ENCODE data around the gene ATP5F1E.

The ATP5F1E gene

DNA sequence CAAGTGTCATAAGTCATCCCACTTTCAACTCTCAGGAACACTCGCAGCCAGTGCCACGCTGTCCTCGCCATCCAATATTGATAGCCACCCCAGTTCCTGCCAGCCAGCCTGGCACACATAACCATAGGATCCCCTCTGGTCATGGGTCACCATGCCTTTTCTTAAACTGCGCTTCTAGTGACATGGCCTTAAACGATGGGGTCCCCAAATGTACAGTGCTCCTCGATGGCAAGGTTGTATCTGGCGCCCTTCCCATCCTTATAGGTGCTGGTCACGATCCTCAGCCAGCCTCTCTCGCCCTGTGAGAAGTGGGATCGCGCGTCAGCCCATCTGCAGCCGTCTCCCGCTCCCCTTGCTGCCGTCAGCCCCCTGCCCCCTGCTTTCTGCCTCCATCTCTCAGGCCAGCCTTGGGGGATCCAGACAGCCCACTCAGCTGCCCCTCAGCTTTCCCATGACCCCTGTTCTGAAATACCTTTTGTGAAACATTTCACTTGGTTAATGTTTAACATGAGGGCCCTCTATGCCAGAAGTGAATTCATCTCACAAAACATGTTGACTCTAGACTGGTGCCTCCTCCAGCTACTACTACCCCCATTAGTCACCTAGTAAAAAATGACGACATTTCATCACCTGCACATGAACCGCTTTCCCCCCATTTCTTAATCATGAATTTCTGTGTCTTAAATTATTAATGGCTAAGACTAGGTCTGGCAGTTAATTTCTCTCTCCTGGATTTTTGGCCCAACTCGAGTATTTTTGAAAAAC, 36.5 kb downstream of the ATP5F1E start:
- Histone ChIP-seq H3K36me3 (ENCODE audit: control insufficient read depth in 5 of 5, insufficient read depth in 5 of 5, low read length in 5 of 5) (peaks cover 15 to 97% (median 87%) of the 10 kb centered on the region in 5 donors), H3K27ac (ENCODE audit: low read depth, low read length) (no peak overlapping the region)

DNA sequence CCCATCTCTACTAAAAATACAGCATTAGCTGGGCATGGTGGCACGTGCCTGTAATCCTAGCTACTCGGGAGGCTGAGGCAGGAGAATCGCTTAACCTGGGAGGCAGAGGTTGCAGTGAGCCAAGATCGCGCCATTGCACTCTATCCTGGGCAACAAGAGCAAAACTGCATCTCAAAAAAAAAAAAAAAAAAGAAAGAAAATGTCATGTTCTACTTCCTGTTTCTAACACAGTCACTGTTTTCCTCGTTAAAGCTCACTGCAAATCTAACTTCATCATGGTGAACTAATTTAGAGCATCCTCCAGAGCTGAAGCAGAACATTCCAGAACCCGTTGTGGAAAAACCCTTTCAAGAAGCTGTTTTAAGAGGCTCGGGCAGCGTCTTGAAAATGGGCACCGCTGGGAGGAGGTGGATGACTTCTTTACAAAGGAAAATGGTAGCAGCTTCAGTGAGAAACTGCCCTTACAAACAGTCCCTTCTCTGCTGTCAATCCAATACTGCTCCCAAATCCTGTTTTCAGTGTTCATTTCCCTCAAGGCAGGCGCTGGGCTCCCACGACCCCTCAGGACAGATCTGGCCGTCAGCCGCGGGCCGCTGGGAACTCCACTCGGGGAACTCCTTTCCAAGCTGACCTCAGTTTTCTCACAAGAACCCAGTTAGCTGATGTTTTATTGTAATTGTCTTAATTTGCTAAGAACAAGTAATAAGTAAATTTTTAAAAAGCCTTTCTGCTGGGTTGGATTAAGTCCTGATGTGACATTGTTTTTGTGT, 37.6 kb downstream of the ATP5F1E start:
- H3K4me1 ChIP-seq (ENCODE audit: control insufficient read depth in 5 of 5, insufficient read depth in 5 of 5, low read length in 5 of 5): peaks cover 0 to 3% (median 0%) of the 10 kb centered on the region in 5 donors
- H3K4me3 ChIP-seq (ENCODE audit: low read depth in 1 of 5, low read length in 5 of 5): no peak overlapping the region
- H3K9ac ChIP-seq (ENCODE audit: low read length in 5 of 5): no peak overlapping the region
- H3K36me3 ChIP-seq (ENCODE audit: control insufficient read depth in 5 of 5, insufficient read depth in 5 of 5, low read length in 5 of 5): peaks cover 18 to 98% (median 89%) of the 10 kb centered on the region in 5 donors
- H3K27me3 ChIP-seq (ENCODE audit: control insufficient read depth in 5 of 5, insufficient read depth in 4 of 5, low read length in 5 of 5): no peaks in the 10 kb centered on the region
- no peaks in the 10 kb centered on the region for H3K9me3 ChIP-seq (ENCODE audit: control insufficient read depth in 5 of 5, low read length in 5 of 5)
- no peak overlapping the region for H3K27ac ChIP-seq (ENCODE audit: low read depth, low read length)

More for the DNA sequence above, 36.5 kb downstream of the ATP5F1E start:
- peaks cover 0 to 3% (median 0%) of the 10 kb centered on the region in 5 donors for H3K4me1 ChIP-seq (ENCODE audit: control insufficient read depth in 5 of 5, insufficient read depth in 5 of 5, low read length in 5 of 5)
- no peak overlapping the region for H3K9ac ChIP-seq (ENCODE audit: low read length in 5 of 5)
- no peaks in the 10 kb centered on the region for H3K27me3 ChIP-seq (ENCODE audit: control insufficient read depth in 5 of 5, insufficient read depth in 4 of 5, low read length in 5 of 5)
- H3K4me3 ChIP-seq (ENCODE audit: low read depth in 1 of 5, low read length in 5 of 5): no peak overlapping the region
- H3K9me3 ChIP-seq (ENCODE audit: control insufficient read depth in 5 of 5, low read length in 5 of 5): no peaks in the 10 kb centered on the region

DNA sequence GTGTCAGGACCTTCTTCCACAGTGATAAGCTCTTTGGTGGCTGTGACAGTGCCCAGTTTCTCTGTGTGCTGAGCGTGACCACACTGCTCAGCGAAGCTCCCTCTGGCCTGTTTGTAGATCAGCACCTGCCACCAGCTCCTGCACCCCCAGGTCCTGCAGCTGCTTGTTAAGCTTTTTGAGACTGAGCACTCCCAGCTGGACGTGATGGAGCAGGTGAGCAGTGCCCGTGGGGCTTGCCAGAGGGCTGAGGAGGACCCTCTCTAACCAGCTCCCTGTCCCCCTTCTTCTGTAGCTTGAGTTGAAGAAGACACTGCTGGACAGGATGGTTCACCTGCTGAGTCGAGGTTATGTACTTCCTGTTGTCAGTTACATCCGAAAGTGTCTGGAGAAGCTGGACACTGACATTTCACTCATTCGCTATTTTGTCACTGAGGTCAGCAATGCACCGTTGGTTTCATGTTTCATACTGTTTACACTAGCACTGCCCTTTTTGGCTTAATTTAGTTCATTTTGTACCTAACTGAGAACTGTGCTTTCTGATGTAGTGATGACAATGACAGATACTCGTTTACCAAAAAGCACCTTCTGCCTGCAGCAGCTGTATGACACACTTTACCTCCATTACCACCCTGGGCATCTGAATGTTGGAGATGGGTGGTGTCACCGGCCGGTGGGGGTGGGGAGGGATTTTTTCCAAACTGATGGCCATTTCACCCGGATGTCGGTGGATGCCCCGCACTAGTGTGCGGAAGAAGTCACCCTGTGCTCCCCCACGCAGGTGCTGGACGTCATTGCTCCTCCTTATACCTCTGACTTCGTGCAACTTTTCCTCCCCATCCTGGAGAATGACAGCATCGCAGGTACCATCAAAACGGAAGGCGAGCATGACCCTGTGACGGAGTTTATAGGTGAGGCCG, 38.5 kb downstream of the ATP5F1E start:
- Histone ChIP-seq H3K9me3 (ENCODE audit: control insufficient read depth in 5 of 5, low read length in 5 of 5) (no peaks in the 10 kb centered on the region), H3K4me1 (ENCODE audit: control insufficient read depth in 5 of 5, insufficient read depth in 5 of 5, low read length in 5 of 5) (peaks cover 0 to 3% (median 0%) of the 10 kb centered on the region in 5 donors), H3K4me3 (ENCODE audit: low read depth in 1 of 5, low read length in 5 of 5) (no peak overlapping the region), H3K36me3 (ENCODE audit: control insufficient read depth in 5 of 5, insufficient read depth in 5 of 5, low read length in 5 of 5) (peaks cover 18 to 98% (median 91%) of the 10 kb centered on the region in 5 donors), H3K27me3 (ENCODE audit: control insufficient read depth in 5 of 5, insufficient read depth in 4 of 5, low read length in 5 of 5) (no peaks in the 10 kb centered on the region), H3K9ac (ENCODE audit: low read length in 5 of 5) (no peak overlapping the region), H3K27ac (ENCODE audit: low read depth, low read length) (no peak overlapping the region)

DNA sequence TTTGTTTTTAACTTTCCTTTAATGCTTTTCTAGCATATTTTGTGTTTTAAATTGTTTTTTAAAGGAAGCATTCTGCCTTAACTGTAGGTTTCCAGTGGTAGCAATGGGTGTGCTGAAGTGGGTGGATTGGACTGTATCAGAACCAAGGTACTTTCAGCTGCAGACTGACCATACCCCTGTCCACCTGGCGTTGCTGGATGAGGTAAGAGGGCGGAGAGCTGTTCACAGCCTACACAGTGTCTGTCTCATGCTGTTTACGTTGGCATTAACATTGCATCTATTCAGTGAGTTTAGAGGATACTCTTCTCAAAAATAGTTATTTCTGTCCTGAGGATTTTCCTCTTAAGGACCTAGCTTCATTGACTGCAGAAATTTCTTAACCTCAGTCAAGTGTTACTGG, 39.2 kb downstream of the ATP5F1E start:
- H3K4me1 ChIP-seq (ENCODE audit: control insufficient read depth in 5 of 5, insufficient read depth in 5 of 5, low read length in 5 of 5): peaks cover 0 to 3% (median 0%) of the 10 kb centered on the region in 5 donors
- H3K27ac ChIP-seq (ENCODE audit: low read depth, low read length): no peak overlapping the region
- peaks cover 17 to 99% (median 96%) of the 10 kb centered on the region in 5 donors for H3K36me3 ChIP-seq (ENCODE audit: control insufficient read depth in 5 of 5, insufficient read depth in 5 of 5, low read length in 5 of 5)
- no peak overlapping the region for H3K9ac ChIP-seq (ENCODE audit: low read length in 5 of 5)
- H3K4me3 ChIP-seq (ENCODE audit: low read depth in 1 of 5, low read length in 5 of 5): no peak overlapping the region
- H3K9me3 ChIP-seq (ENCODE audit: control insufficient read depth in 5 of 5, low read length in 5 of 5): no peaks in the 10 kb centered on the region
- H3K27me3 ChIP-seq (ENCODE audit: control insufficient read depth in 5 of 5, insufficient read depth in 4 of 5, low read length in 5 of 5): no peaks in the 10 kb centered on the region

DNA sequence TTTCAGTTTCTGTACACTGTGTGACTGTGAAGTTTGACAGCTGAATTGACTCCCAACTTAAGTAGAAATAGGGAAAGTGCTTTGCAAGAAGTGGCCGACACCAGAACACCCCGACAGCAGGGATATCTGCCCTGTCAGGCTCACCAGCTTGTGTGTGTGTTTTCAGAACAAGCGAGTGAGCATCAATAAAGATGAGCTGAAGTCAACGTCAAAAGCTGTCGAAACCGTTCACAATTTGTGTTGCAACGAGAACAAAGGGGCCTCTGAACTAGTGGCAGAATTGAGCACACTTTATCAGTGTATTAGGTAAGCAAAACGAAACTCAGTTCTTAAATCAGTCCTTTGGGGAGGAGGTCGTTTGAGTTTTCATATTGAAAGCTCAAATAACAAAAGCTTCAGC, 40.4 kb downstream of the ATP5F1E start:
- Histone ChIP-seq H3K36me3 (ENCODE audit: control insufficient read depth in 5 of 5, insufficient read depth in 5 of 5, low read length in 5 of 5) (peaks cover 15 to 99% (median 96%) of the 10 kb centered on the region in 5 donors), H3K9me3 (ENCODE audit: control insufficient read depth in 5 of 5, low read length in 5 of 5) (no peaks in the 10 kb centered on the region), H3K4me3 (ENCODE audit: low read depth in 1 of 5, low read length in 5 of 5) (no peak overlapping the region), H3K27ac (ENCODE audit: low read depth, low read length) (no peak overlapping the region), H3K4me1 (ENCODE audit: control insufficient read depth in 5 of 5, insufficient read depth in 5 of 5, low read length in 5 of 5) (peaks cover 0 to 3% (median 0%) of the 10 kb centered on the region in 5 donors), H3K27me3 (ENCODE audit: control insufficient read depth in 5 of 5, insufficient read depth in 4 of 5, low read length in 5 of 5) (no peaks in the 10 kb centered on the region), H3K9ac (ENCODE audit: low read length in 5 of 5) (no peak overlapping the region)

DNA sequence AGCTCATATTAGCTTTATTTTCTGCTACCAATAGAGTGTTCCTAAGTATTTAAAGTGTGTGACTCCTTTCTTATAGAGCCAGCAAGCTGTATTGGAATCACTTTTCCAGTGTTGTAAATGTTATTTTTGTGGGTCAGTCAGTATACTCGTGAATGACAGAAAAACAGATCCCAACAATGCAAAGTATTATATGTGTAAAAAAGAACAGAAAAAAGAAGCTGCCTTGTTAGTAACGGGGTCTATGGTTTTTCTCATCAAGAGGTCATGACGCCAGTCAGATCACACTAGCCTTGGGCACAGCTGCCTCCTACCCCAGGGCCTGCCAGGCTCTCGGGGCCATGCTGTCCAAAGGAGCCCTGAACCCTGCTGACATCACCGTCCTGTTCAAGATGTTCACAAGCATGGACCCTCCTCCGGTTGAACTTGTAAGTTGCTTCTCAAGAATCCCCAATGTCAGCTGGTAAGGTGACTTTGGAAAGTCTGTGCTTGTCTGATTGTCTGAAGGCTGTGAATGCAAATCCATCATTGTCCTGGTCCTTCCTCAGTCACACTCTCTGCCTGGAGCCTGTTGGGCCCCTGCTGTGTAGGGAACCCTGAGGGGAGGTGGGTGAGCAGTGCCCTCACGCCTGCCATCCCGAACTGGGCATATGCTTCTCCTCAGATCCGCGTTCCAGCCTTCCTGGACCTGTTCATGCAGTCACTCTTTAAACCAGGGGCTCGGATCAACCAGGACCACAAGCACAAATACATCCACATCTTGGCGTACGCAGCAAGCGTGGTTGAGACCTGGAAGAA, 41.3 kb downstream of the ATP5F1E start:
- Histone ChIP-seq H3K9ac (ENCODE audit: low read length in 5 of 5) (no peak overlapping the region), H3K36me3 (ENCODE audit: control insufficient read depth in 5 of 5, insufficient read depth in 5 of 5, low read length in 5 of 5) (peaks cover 15 to 96% (median 91%) of the 10 kb centered on the region in 5 donors)

DNA sequence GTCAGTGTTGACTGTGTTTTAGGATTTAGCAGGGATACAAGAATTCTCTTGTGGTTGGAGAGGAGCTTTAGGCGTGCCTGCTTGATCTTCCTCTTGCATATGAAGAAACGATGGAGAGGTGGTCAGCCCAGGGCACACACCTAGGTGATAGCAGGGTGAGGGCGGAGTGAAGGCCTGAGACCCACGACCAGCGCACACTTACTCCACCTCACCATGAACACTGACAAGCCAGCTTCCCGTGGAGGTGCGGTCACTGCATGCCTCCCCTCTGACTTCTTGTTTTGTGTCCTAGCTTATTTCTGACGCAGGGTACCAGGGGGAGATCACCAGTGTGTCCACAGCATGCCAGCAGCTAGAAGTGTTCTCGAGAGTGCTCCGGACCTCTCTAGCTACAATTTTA, 42.9 kb downstream of the ATP5F1E start:
- no peak overlapping the region for H3K27ac ChIP-seq (ENCODE audit: low read depth, low read length)
- H3K36me3 ChIP-seq (ENCODE audit: control insufficient read depth in 5 of 5, insufficient read depth in 5 of 5, low read length in 5 of 5): peaks cover 15 to 81% (median 76%) of the 10 kb centered on the region in 5 donors
- no peaks in the 10 kb centered on the region for H3K27me3 ChIP-seq (ENCODE audit: control insufficient read depth in 5 of 5, insufficient read depth in 4 of 5, low read length in 5 of 5)
- no peaks in the 10 kb centered on the region for H3K9me3 ChIP-seq (ENCODE audit: control insufficient read depth in 5 of 5, low read length in 5 of 5)
- H3K9ac ChIP-seq (ENCODE audit: low read length in 5 of 5): no peak overlapping the region
- H3K4me3 ChIP-seq (ENCODE audit: low read depth in 1 of 5, low read length in 5 of 5): no peak overlapping the region
- H3K4me1 ChIP-seq (ENCODE audit: control insufficient read depth in 5 of 5, insufficient read depth in 5 of 5, low read length in 5 of 5): peaks cover 0 to 17% (median 17%) of the 10 kb centered on the region in 5 donors

More for the DNA sequence above, 41.3 kb downstream of the ATP5F1E start:
- Histone ChIP-seq H3K27me3 (ENCODE audit: control insufficient read depth in 5 of 5, insufficient read depth in 4 of 5, low read length in 5 of 5) (no peaks in the 10 kb centered on the region), H3K4me1 (ENCODE audit: control insufficient read depth in 5 of 5, insufficient read depth in 5 of 5, low read length in 5 of 5) (peaks cover 0 to 3% (median under 1%) of the 10 kb centered on the region in 5 donors), H3K27ac (ENCODE audit: low read depth, low read length) (no peak overlapping the region), H3K9me3 (ENCODE audit: control insufficient read depth in 5 of 5, low read length in 5 of 5) (no peaks in the 10 kb centered on the region), H3K4me3 (ENCODE audit: low read depth in 1 of 5, low read length in 5 of 5) (no peak overlapping the region)

DNA sequence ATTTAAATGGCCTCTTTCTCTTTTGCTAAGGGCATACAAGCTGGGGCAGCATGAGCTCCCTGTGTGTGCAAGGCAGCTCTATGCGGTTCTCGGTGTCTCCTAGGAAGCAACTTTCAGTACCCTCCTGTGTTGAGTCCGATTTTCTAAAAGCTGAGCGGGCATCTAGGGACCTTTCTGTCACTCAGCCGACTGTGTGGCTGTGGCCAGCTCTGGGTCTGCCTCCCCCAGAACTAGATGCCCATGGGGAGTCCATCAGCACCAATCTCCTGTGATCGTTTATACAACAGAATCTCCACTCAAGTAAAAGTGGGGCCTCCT, 43.6 kb downstream of the ATP5F1E start:
- Histone ChIP-seq H3K4me1 (ENCODE audit: control insufficient read depth in 5 of 5, insufficient read depth in 5 of 5, low read length in 5 of 5) (peaks cover 0 to 24% (median 23%) of the 10 kb centered on the region in 5 donors), H3K4me3 (ENCODE audit: low read depth in 1 of 5, low read length in 5 of 5) (no peak overlapping the region), H3K9me3 (ENCODE audit: control insufficient read depth in 5 of 5, low read length in 5 of 5) (no peaks in the 10 kb centered on the region), H3K27me3 (ENCODE audit: control insufficient read depth in 5 of 5, insufficient read depth in 4 of 5, low read length in 5 of 5) (no peaks in the 10 kb centered on the region), H3K36me3 (ENCODE audit: control insufficient read depth in 5 of 5, insufficient read depth in 5 of 5, low read length in 5 of 5) (peaks cover 13 to 74% (median 70%) of the 10 kb centered on the region in 5 donors), H3K27ac (ENCODE audit: low read depth, low read length) (no peak overlapping the region), H3K9ac (ENCODE audit: low read length in 5 of 5) (no peak overlapping the region)

All from subcutaneous abdominal adipose tissue (tissue), 5 donors.